22Rv1 (cell line): ENCODE data around the gene SFR1.

ENCODE experiments used
- CTCF ChIP-seq: fragments of 450-650 bp; IDR thresholded peaks from 2 replicates; pipeline ENCODE4 v1.5.1; 2017; ENCODE audit warnings: mild to moderate bottlenecking
- ZFX ChIP-seq: fragments of 450-650 bp; IDR thresholded peaks from 2 replicates; pipeline ENCODE4 v1.6.1; 2017; ENCODE audit warnings: antibody characterized with exemption, borderline replicate concordance

GRCh38 chr10:104120512-104120902 is 1.5 kb upstream of the SFR1 start:
- TF ChIP-seq CTCF = no peak
- no peak for TF ChIP-seq ZFX
